ENCODE measurements around the gene HSPA1L.
"Not testable (repeated sequence)": the region's sequence is repeated elsewhere in the genome, so short reads cannot be mapped to it uniquely, and the experiment has no call there.

The HSPA1L gene

GRCh38 chr6:31864818-31865204 lies 49.7 kb upstream of the HSPA1L start (continued):
- TF ChIP-seq ZC3H10 (CRISPR knock-in tag; IDR thresholded peaks at IDR 0.05) = no peak
- TF ChIP-seq ZFP30 (CRISPR knock-in tag; IDR thresholded peaks at IDR 0.05) = no peak
- no peak for TF ChIP-seq CSDC2 (CRISPR knock-in tag; IDR thresholded peaks at IDR 0.05)
- TF ChIP-seq PPARA (CRISPR knock-in tag; IDR thresholded peaks at IDR 0.05; ENCODE audit: borderline replicate concordance) = no peak
- no peak for TF ChIP-seq ZNF565 (CRISPR knock-in tag; conservative IDR thresholded peaks at IDR 0.05; ENCODE audit: low read depth)
- no peak for TF ChIP-seq PATZ1 (CRISPR knock-in tag; IDR thresholded peaks at IDR 0.05; ENCODE audit: borderline replicate concordance)
- no peak for TF ChIP-seq ZNF8 (CRISPR knock-in tag; IDR thresholded peaks at IDR 0.05)

GRCh38 chr6:31864123-31864562 lies 49.1 kb upstream of the HSPA1L start:
- not testable (repeated sequence) for ATAC-seq

GRCh38 chr6:31862344-31863235 lies 47.5 kb upstream of the HSPA1L start, which contains the start of gene NEU1:
Gene NEU1, minus strand, starts transcription at chr6:31862821. Its CDS starts 45 bp downstream, at chr6:31862776.
- ATAC-seq = peak; percentile 96
- TF ChIP-seq CSRNP3 (CRISPR knock-in tag; IDR thresholded peaks at IDR 0.05) (no peak), TSHZ2 (CRISPR knock-in tag; IDR thresholded peaks at IDR 0.05) (no peak), ZNF8 (CRISPR knock-in tag; IDR thresholded peaks at IDR 0.05) (no peak), GLIS3 (CRISPR knock-in tag; IDR thresholded peaks at IDR 0.05) (no peak), ARNTL (CRISPR knock-in tag; IDR thresholded peaks at IDR 0.05; ENCODE audit: borderline replicate concordance, low read depth) (no peak), PATZ1 (CRISPR knock-in tag; IDR thresholded peaks at IDR 0.05; ENCODE audit: borderline replicate concordance) (no peak), TCF4 (CRISPR knock-in tag; IDR thresholded peaks at IDR 0.05; ENCODE audit: borderline replicate concordance) (no peak; the same call in 1 of the 2 replicates), PPARA (CRISPR knock-in tag; IDR thresholded peaks at IDR 0.05; ENCODE audit: borderline replicate concordance) (no peak)

- ATAC-seq = no peak
- TF ChIP-seq ZC3H10 (CRISPR knock-in tag; IDR thresholded peaks at IDR 0.05) (no peak), ARNTL (CRISPR knock-in tag; IDR thresholded peaks at IDR 0.05; ENCODE audit: borderline replicate concordance, low read depth) (no peak), TSHZ2 (CRISPR knock-in tag; IDR thresholded peaks at IDR 0.05) (no peak), CSRNP3 (CRISPR knock-in tag; IDR thresholded peaks at IDR 0.05) (no peak), TCF4 (CRISPR knock-in tag; IDR thresholded peaks at IDR 0.05; ENCODE audit: borderline replicate concordance) (no peak), BACH2 (CRISPR knock-in tag; IDR thresholded peaks at IDR 0.05; ENCODE audit: borderline replicate concordance) (no peak), ISL1 (CRISPR knock-in tag; IDR thresholded peaks at IDR 0.05) (no peak), ZFP3 (CRISPR knock-in tag; IDR thresholded peaks at IDR 0.05) (no peak), ZFP30 (CRISPR knock-in tag; IDR thresholded peaks at IDR 0.05) (no peak), RARB (CRISPR knock-in tag; IDR thresholded peaks at IDR 0.05) (no peak), TOX (CRISPR knock-in tag; IDR thresholded peaks at IDR 0.05; ENCODE audit: borderline replicate concordance) (no peak), GLIS3 (CRISPR knock-in tag; IDR thresholded peaks at IDR 0.05) (no peak), ZNF8 (CRISPR knock-in tag; IDR thresholded peaks at IDR 0.05) (no peak), CREB5 (CRISPR knock-in tag; IDR thresholded peaks at IDR 0.05; ENCODE audit: low read depth) (no peak), PPARA (CRISPR knock-in tag; IDR thresholded peaks at IDR 0.05; ENCODE audit: borderline replicate concordance) (no peak), SNAI2 (CRISPR knock-in tag; IDR thresholded peaks at IDR 0.05) (no peak)
Observed at GRCh38 chr6:31861919-31862343, 46.8 kb upstream of the HSPA1L start.
